ENCODE data around the gene HACD3. TPM values are rescaled to one million over a fixed set of nuclear protein-coding genes. Genes with fewer than 3 reads are reported as not detected.

HACD3 gene
- total RNA-seq, 4 donors from 2014 or later = 103 to 172 (median 128) TPM

- H3K4me3 ChIP-seq (replicated peaks in 1 of 3) = peak overlapping the region; percentile 37 to 85 (median 77)
- H3K9me3 ChIP-seq = no peaks in the 10 kb centered on the region
- peaks cover 9 to 17% of the 10 kb centered on the region in 2 donors for H3K4me1 ChIP-seq
- intact Hi-C loops (cut with DNase I) = loop anchor here (10.0 kb wide), 1 partner anchor 75 kb away; no protein-coding TSS in a partner anchor
- 53 to 56% methylated on average over 13 of the region's 13 CpGs for WGBS, 2 donors
- H3K27ac ChIP-seq = peak overlapping the region; percentile 75 to 79 (median 78)
- TF ChIP-seq POLR2A (IDR thresholded peaks at IDR 0.05) (no peak), CTCF (IDR thresholded peaks at IDR 0.05) (no peak)
- H3K27me3 ChIP-seq = no peaks in the 10 kb centered on the region
- no peak for DNase-seq
- no peaks in the 10 kb centered on the region for H3K36me3 ChIP-seq
Measured at GRCh38 chr15:65529762-65530317, 423 bp upstream of the HACD3 start.

GRCh38 chr15:65532738-65533051, 2.4 kb downstream of the HACD3 start:
- no peak overlapping the region for H3K4me3 ChIP-seq (replicated peaks in 1 of 3)
- no peak for DNase-seq
- no peaks in the 10 kb centered on the region for H3K36me3 ChIP-seq
- intact Hi-C loops (cut with DNase I) = loop anchor here (10.0 kb wide), 1 partner anchor 72 kb away; no protein-coding TSS in a partner anchor
- TF ChIP-seq POLR2A (IDR thresholded peaks at IDR 0.05) = no peak
- no peak for TF ChIP-seq CTCF (IDR thresholded peaks at IDR 0.05)
- no peaks in the 10 kb centered on the region for H3K9me3 ChIP-seq
- H3K27me3 ChIP-seq = no peaks in the 10 kb centered on the region
- peak overlapping the region; percentile 11 to 45 (median 31) for H3K27ac ChIP-seq
- 83 to 94% methylated on average over 1 of the region's 1 CpG for WGBS, 2 donors
- H3K4me1 ChIP-seq = peaks cover 9 to 17% of the 10 kb centered on the region in 2 donors

GRCh38 chr15:65533057-65533756, 2.9 kb downstream of the HACD3 start:
- Histone ChIP-seq H3K9me3 (no peaks in the 10 kb centered on the region), H3K4me1 (peaks cover 9 to 17% of the 10 kb centered on the region in 2 donors), H3K27ac (peak overlapping the region; percentile 11 to 45 (median 31)), H3K36me3 (no peaks in the 10 kb centered on the region), H3K27me3 (no peaks in the 10 kb centered on the region), H3K4me3 (replicated peaks in 1 of 3) (no peak overlapping the region)
- intact Hi-C loops (cut with DNase I) = loop anchor here (10.0 kb wide), 1 partner anchor 72 kb away; no protein-coding TSS in a partner anchor
- WGBS, 2 donors = 70 to 79% methylated on average over 5 of the region's 5 CpGs
- no peak for DNase-seq
- TF ChIP-seq POLR2A (IDR thresholded peaks at IDR 0.05) (no peak), CTCF (IDR thresholded peaks at IDR 0.05) (no peak)

- Histone ChIP-seq H3K9me3 (no peaks in the 10 kb centered on the region), H3K4me3 (replicated peaks in 1 of 3) (no peak overlapping the region), H3K27ac (no peak overlapping the region), H3K27me3 (no peaks in the 10 kb centered on the region), H3K4me1 (peaks cover 9 to 17% of the 10 kb centered on the region in 2 donors), H3K36me3 (no peaks in the 10 kb centered on the region)
- TF ChIP-seq CTCF (IDR thresholded peaks at IDR 0.05) = no peak
- no peak for TF ChIP-seq POLR2A (IDR thresholded peaks at IDR 0.05)
- intact Hi-C loops (cut with DNase I) = loop anchor here (10.0 kb wide), 1 partner anchor 70 kb away; no protein-coding TSS in a partner anchor
- 94 to 95% methylated on average over 4 of the region's 4 CpGs for WGBS, 2 donors
- no peak for DNase-seq
Measured at GRCh38 chr15:65535192-65535591, 4.9 kb downstream of the HACD3 start.

GRCh38 chr15:65540314-65540713, 10.1 kb downstream of the HACD3 start:
- 78 to 86% methylated on average over 1 of the region's 1 CpG for WGBS, 2 donors
- H3K27ac ChIP-seq = no peak overlapping the region
- no peak overlapping the region for H3K4me3 ChIP-seq (replicated peaks in 1 of 3)
- H3K36me3 ChIP-seq = no peaks in the 10 kb centered on the region
- intact Hi-C loops (cut with DNase I) = no loop called here
- no peak for TF ChIP-seq CTCF (IDR thresholded peaks at IDR 0.05)
- TF ChIP-seq POLR2A (IDR thresholded peaks at IDR 0.05) = no peak
- H3K9me3 ChIP-seq = no peaks in the 10 kb centered on the region
- H3K27me3 ChIP-seq = no peaks in the 10 kb centered on the region
- H3K4me1 ChIP-seq = no peaks in the 10 kb centered on the region
- DNase-seq = no peak
